Adrenal gland (tissue), 12 donors: ENCODE results near the gene PPM1J. TPM values are rescaled to one million over a fixed set of nuclear protein-coding genes. Genes with fewer than 3 reads are reported as not detected.

ENCODE experiments used
- DNase-seq, 7 donors: peaks; one replicate each; pipeline ENCODE4 v3.0.0-alpha.2; 2019 to 2020
- H3K27ac ChIP-seq, 5 donors: fragments of 200-600 bp; sonication (generic) in 4 of 5; 1 replicate in 3 of 5; 2 replicates in 2 of 5; pipeline versions ENCODE4 v1.5.1 to v1.8.0; 2016 to 2020; ENCODE audit warnings: mild to moderate bottlenecking in 1 of 5
- H3K27me3 ChIP-seq: fragments of 200-600 bp; 2 replicates; pipeline ENCODE4 v1.8.0; 2021
- H3K36me3 ChIP-seq, 2 donors: fragments of 200-600 bp; replicated peaks in 1 of 2; 1 replicate in 1 of 2; 2 replicates in 1 of 2; pipeline versions ENCODE4 v1.5.1 to v1.8.0; 2018 to 2022
- H3K4me1 ChIP-seq, 2 donors: fragments of 200-600 bp; replicated peaks in 1 of 2; 1 replicate in 1 of 2; 2 replicates in 1 of 2; pipeline versions ENCODE4 v1.5.1 to v1.8.0; 2018 to 2021
- H3K4me3 ChIP-seq, 4 donors: fragments of 200-600 bp; sonication (generic) in 3 of 4; one replicate each; pipeline ENCODE4 v1.5.1; 2016 to 2018
- H3K9me3 ChIP-seq, 3 donors: fragments of 200-600 bp; sonication (generic) in 1 of 3; replicated peaks in 1 of 3; 1 replicate in 2 of 3; 2 replicates in 1 of 3; pipeline versions ENCODE4 v1.5.1 to v1.8.0; 2016 to 2021
- POLR2A ChIP-seq, 2 donors: fragments of 450-650 bp; IDR thresholded peaks; one replicate each; pipeline ENCODE4 v1.6.1; 2017; ENCODE audit warnings: antibody characterized with exemption in 2 of 2, mild to moderate bottlenecking in 2 of 2, moderate library complexity in 1 of 2
- WGBS, 4 donors: extraction: QIAGEN DNeasy Blood & Tissue Kit in 2 of 4; methylation state at CpG; one replicate each; pipeline versions ENCODE4 v1.1.5 to v1.1.7; 2013 to 2017; 5-methylcytosine and 5-hydroxymethylcytosine counted together
- intact Hi-C, 2 donors: fragments of 100-400 bp; cut with DNase I; formaldehyde crosslinking; loops; one replicate each; pipeline versions ENCODE4 v1.14.1 to v1.15.0; 2022 to 2023
- polyA plus RNA-seq, 3 donors: library from polyadenylated mRNA; stranded (reverse); fragments of 200-250 nt in 2 of 3; fragments of 350-450 nt in 1 of 3; fragmentation: Illumina TruSeq in 1 of 3; extraction: RNeasy Lipid Tissue Mini Kit (QIAGEN cat#74804) in 1 of 3; gene quantifications; one replicate each; pipeline ENCODE4 v1.2.3, GENCODE V29; 2013 to 2014
- total RNA-seq, 9 donors: library from RNA; depleted of rRNA in 4 of 9; stranded (reverse); fragments of >200 nt in 4 of 9; fragments of 120-200 nt in 1 of 9; fragmentation: NEBNext Ultra II Directional in 1 of 9; extraction: Animal tissue kit (Norgen Biotek cat#: 25700) in 1 of 9; gene quantifications; one replicate each; pipeline versions ENCODE4 v1.1.0 to v1.2.4, GENCODE V29; 2013 to 2023
- TF ChIP-seq, protein P1 (sequence below), 6 experiments: fragments of 450-650 bp in 4 of 6; fragments of 200-600 bp in 2 of 6; sonication (generic) in 1 of 6; IDR thresholded peaks; 1 replicate in 5 of 6; 2 replicates in 1 of 6; pipeline versions ENCODE4 v1.5.1 to v1.8.0; 2016 to 2021; ENCODE audit warnings: antibody characterized with exemption in 6 of 6, mild to moderate bottlenecking in 2 of 6, moderate library complexity in 1 of 6
- donor health status: healthy with polysubstance abuse.
- donor health status: Bipolar disorder and iron deficiency.
- donor health status: DM: yes; HTN: yes; CAD: no.
- donor health status: DM: no; HTN: no; CAD: no.
- donor health status: DM: no; HTN: no; CAD: no.
- donor health status: DM: yes; HTN: yes; CAD: no.

PPM1J gene
- total and polyA plus RNA-seq, 12 donors, result 0.31 to 5.1 (median 1.0) TPM; not detected in 1

DNA sequence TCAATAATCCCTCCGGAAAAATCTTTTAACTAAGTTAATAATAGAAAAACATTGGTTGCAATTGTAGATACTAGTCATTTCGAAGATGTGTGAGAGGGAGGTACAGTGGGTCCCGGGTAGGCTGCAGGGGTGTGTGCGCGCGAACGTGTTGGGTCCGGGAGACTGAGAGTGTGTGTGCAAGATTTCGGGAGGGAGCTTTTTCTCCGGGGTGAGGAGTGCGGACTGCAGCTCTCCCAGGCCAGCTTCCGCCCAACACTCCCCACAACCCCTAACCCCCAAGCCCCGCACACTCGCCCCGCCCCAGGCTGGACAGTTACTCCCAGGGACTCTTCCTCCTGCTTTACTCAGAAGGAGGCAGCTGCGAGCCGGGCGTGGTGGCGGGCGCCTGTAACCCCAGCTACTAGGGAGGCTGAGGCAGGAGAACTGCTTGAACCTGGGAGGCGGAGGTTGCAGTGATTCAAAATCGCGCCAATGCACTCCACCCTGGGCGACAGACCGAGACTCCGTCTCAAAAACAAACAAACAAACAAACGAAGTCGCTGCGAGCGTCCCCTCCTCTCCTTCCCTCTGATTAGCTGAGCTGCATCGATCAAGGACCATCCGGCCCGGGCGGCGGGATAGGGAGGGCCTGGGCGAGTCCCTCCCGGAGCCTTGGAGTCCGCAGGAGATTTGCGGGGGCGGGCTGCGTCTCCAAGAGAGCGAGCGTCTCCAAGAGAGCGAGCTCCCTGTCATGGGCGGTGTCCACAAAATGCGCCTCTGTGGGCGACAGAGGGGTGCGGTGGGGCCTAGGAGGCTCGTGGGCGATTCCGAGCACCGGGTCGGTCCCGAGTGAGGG, 28.3 kb upstream of the PPM1J start:
- 16 to 31% (median 27%) methylated on average over 29 to 54 of the region's 54 CpGs for WGBS, 4 donors
- H3K27me3 ChIP-seq, result peaks cover 28% of the 10 kb centered on the region
- H3K4me1 ChIP-seq, result peaks cover 4 to 5% of the 10 kb centered on the region in 2 donors
- H3K27ac ChIP-seq, result no peak overlapping the region
- peak overlapping the region in 1 of 4 donors; percentile 10 for H3K4me3 ChIP-seq
- intact Hi-C loops, result no loop called here
- H3K9me3 ChIP-seq, result no peaks in the 10 kb centered on the region
- TF ChIP-seq POLR2A (IDR thresholded peaks at IDR 0.05), result no peak
- TF ChIP-seq, protein P1, sequence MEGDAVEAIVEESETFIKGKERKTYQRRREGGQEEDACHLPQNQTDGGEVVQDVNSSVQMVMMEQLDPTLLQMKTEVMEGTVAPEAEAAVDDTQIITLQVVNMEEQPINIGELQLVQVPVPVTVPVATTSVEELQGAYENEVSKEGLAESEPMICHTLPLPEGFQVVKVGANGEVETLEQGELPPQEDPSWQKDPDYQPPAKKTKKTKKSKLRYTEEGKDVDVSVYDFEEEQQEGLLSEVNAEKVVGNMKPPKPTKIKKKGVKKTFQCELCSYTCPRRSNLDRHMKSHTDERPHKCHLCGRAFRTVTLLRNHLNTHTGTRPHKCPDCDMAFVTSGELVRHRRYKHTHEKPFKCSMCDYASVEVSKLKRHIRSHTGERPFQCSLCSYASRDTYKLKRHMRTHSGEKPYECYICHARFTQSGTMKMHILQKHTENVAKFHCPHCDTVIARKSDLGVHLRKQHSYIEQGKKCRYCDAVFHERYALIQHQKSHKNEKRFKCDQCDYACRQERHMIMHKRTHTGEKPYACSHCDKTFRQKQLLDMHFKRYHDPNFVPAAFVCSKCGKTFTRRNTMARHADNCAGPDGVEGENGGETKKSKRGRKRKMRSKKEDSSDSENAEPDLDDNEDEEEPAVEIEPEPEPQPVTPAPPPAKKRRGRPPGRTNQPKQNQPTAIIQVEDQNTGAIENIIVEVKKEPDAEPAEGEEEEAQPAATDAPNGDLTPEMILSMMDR (IDR thresholded peaks at IDR 0.05), result no peak
- no peaks in the 10 kb centered on the region for H3K36me3 ChIP-seq
- DNase-seq, result no peak

DNA sequence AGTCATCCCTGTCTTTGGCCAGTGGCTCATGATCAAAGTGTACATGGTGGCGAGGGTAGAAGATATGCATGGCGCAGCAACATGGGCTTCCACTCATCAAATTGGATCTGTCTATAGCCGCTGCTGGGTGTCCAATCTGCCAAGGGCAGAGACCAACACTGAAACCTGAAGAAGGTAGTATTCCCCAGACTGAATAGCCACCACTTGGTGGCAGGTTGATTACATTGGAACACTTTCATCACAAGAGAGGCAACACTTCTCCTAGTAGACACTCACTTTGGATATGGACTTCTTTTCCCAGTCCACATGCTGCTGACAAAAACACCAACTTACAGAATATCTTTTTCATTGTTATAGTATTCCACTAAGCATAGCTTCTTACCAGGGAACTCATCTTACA, 22.4 kb upstream of the PPM1J start:
- no peaks in the 10 kb centered on the region for H3K4me1 ChIP-seq
- intact Hi-C loops, result no loop called here
- DNase-seq, result no peak
- no peak overlapping the region for H3K4me3 ChIP-seq
- H3K9me3 ChIP-seq, result no peaks in the 10 kb centered on the region
- WGBS, 4 donors, result 74 to 95% (median 87%) methylated on average over 3 of the region's 3 CpGs
- no peaks in the 10 kb centered on the region for H3K36me3 ChIP-seq
- H3K27ac ChIP-seq, result no peak overlapping the region
- peaks cover 5% of the 10 kb centered on the region for H3K27me3 ChIP-seq
- no peak for TF ChIP-seq POLR2A (IDR thresholded peaks at IDR 0.05)
- TF ChIP-seq, protein P1 (IDR thresholded peaks at IDR 0.05), result no peak

DNA sequence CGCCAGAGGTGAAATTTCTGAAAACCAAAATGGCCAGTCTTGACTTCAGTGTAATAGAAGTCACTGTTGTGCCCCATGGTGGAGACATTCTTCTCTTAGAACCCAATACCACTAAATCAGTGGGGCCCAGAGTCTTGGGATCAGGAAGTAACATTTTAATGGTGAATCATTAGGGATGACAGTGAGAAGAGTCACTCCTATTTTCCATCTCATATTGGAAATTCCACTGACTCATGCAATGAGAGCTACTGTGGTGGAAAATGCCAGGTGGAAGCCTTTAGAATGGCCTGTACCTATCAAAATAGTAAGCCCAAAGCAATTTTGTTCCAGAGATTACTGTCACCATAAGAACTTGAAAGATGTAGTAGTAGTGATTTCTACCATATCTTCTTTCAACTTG, 20.6 kb upstream of the PPM1J start:
- Histone ChIP-seq H3K27ac (no peak overlapping the region), H3K4me1 (no peaks in the 10 kb centered on the region), H3K4me3 (no peak overlapping the region), H3K36me3 (no peaks in the 10 kb centered on the region), H3K27me3 (no peaks in the 10 kb centered on the region), H3K9me3 (no peaks in the 10 kb centered on the region)
- no peak for TF ChIP-seq POLR2A (IDR thresholded peaks at IDR 0.05)
- TF ChIP-seq, protein P1 (IDR thresholded peaks at IDR 0.05), result no peak
- 85 to 100% (median 99%) methylated on average over 1 of the region's 1 CpG for WGBS, 4 donors
- DNase-seq, result peak in 1 of 7 donors; percentile 38
- intact Hi-C loops, result no loop called here

DNA sequence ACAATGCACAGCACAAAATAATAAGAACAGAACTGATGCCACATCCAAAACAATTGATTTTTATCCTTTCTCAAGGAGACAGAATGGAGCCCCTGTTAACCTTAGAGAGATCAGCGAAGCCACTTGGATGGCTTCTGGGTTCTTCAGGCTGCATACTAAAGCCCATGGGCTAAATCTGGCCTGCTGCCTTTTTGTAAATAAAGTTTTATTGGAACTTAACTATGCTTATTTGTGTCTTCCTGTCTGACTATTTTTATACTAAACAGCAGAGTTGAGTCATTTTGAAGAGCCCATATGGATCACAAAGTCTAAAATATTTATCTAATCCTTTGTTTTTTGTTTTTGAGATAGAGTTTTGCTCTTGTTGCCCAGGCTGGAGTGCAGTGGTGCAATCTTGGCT, 16.3 kb upstream of the PPM1J start:
- Histone ChIP-seq H3K36me3 (no peaks in the 10 kb centered on the region), H3K9me3 (no peaks in the 10 kb centered on the region), H3K4me3 (no peak overlapping the region), H3K27ac (no peak overlapping the region), H3K4me1 (no peaks in the 10 kb centered on the region), H3K27me3 (no peaks in the 10 kb centered on the region)
- intact Hi-C loops, result no loop called here
- DNase-seq, result no peak
- 89 to 95% (median 91%) methylated on average over 1 of the region's 1 CpG for WGBS, 4 donors
- TF ChIP-seq, protein P1 (IDR thresholded peaks at IDR 0.05), result no peak
- TF ChIP-seq POLR2A (IDR thresholded peaks at IDR 0.05), result no peak
